ENCODE data around the gene RUNX2. TPM values are rescaled to one million over a fixed set of nuclear protein-coding genes. Genes with fewer than 3 reads are reported as not detected.
A peak's percentile ranks its signal among the peaks of the same experiment; 100 is the strongest.

Gene RUNX2
- total RNA-seq, 2 experiments from 2014 or later: 8.0 to 9.3 TPM

GRCh38 chr6:45486736-45487135 is 158.6 kb downstream of the RUNX2 start:
- peaks cover 35% of the 10 kb centered on the region for H3K4me1 Mint-ChIP-seq (ENCODE audit: low read depth)
- ChIA-PET POLR2A (interaction anchor here (1.0 to 1.3 kb wide), 2 partner anchors 33 to 50 kb away, joined by 3 to 5 read pairs; no protein-coding TSS in a partner anchor), CTCF (interaction anchor here (0.7 to 1.5 kb wide), 3 partner anchors 37 to 228 kb away, joined by 3 to 6 read pairs (median 4); no protein-coding TSS in a partner anchor)
- peaks cover 16% of the 10 kb centered on the region for H3K36me3 Mint-ChIP-seq (ENCODE audit: low read depth)
- peak overlapping the region; percentile 45 for H3K4me3 Mint-ChIP-seq
- intact Hi-C loops (cut with micrococcal nuclease): loop anchor here (5.0 kb wide), 2 partner anchors 49 to 64 kb away; no protein-coding TSS in a partner anchor
- DNase-seq (peak; percentile 55), ATAC-seq (peak; percentile 90)
- H3K9me3 Mint-ChIP-seq: no peaks in the 10 kb centered on the region
- H3K27me3 Mint-ChIP-seq: no peaks in the 10 kb centered on the region
- TF ChIP-seq, protein P1, sequence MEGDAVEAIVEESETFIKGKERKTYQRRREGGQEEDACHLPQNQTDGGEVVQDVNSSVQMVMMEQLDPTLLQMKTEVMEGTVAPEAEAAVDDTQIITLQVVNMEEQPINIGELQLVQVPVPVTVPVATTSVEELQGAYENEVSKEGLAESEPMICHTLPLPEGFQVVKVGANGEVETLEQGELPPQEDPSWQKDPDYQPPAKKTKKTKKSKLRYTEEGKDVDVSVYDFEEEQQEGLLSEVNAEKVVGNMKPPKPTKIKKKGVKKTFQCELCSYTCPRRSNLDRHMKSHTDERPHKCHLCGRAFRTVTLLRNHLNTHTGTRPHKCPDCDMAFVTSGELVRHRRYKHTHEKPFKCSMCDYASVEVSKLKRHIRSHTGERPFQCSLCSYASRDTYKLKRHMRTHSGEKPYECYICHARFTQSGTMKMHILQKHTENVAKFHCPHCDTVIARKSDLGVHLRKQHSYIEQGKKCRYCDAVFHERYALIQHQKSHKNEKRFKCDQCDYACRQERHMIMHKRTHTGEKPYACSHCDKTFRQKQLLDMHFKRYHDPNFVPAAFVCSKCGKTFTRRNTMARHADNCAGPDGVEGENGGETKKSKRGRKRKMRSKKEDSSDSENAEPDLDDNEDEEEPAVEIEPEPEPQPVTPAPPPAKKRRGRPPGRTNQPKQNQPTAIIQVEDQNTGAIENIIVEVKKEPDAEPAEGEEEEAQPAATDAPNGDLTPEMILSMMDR (IDR thresholded peaks at IDR 0.05): no peak
- peak overlapping the region; percentile 80 for H3K27ac Mint-ChIP-seq

DNA sequence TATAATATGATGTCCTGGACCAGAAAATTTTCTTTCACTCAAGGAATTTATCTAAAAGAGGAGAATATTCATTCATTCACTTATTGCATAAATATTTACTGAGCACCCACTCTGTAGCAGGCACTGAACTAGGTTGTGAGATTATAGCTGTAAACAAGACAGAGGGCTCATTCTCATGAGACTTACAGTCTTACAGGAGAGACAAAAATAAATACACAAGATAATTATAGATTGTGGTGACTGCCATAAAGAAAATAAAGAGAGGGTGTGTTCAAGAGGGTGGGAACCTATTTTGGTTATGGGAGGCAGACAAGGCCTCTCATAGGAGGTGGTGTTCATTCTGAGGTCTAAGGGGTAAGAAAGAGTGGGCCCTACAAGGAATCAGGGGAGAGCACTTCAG is 159.5 kb downstream of the RUNX2 start:
- H3K4me1 Mint-ChIP-seq (ENCODE audit: low read depth): peaks cover 35% of the 10 kb centered on the region

DNA sequence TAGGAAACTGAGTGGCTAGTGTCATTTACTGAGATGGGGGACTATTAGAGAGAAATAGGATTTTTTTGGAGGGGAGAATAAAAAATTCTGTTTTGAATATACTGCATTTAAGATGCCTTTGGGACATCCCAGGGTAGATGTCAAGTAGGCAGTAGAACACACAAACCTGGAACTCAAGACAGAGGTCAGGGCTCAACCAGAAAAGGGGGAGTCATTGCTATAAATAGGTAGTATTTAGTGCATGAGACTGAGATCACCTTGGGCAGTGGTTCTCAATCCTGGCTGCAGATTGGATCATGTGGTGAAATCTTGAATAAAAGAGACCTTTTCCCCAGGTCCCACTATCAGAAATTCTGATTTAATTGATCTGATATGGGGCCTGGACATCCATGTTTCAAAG is 160.1 kb downstream of the RUNX2 start:
- no peaks in the 10 kb centered on the region for H3K27me3 Mint-ChIP-seq
- no peaks in the 10 kb centered on the region for H3K9me3 Mint-ChIP-seq
- TF ChIP-seq, protein P1 (IDR thresholded peaks at IDR 0.05): no peak
- H3K36me3 Mint-ChIP-seq (ENCODE audit: low read depth): peaks cover 12% of the 10 kb centered on the region
- no peak overlapping the region for H3K27ac Mint-ChIP-seq
- CTCF ChIA-PET: no interaction called here
- ATAC-seq (no peak), DNase-seq (no peak)
- POLR2A ChIA-PET: interaction anchor here (1.5 kb wide), 1 partner anchor 43 kb away, joined by 3 read pairs; no protein-coding TSS in a partner anchor
- peaks cover 36% of the 10 kb centered on the region for H3K4me1 Mint-ChIP-seq (ENCODE audit: low read depth)
- intact Hi-C loops (cut with micrococcal nuclease): loop anchor here (5.0 kb wide), 2 partner anchors 51 to 66 kb away; no protein-coding TSS in a partner anchor
- H3K4me3 Mint-ChIP-seq: no peak overlapping the region

More for the DNA sequence above, 159.5 kb downstream of the RUNX2 start:
- intact Hi-C loops (cut with micrococcal nuclease): loop anchor here (5.0 kb wide), 2 partner anchors 50 to 65 kb away; no protein-coding TSS in a partner anchor
- Mint-ChIP-seq H3K9me3 (no peaks in the 10 kb centered on the region), H3K27me3 (no peaks in the 10 kb centered on the region), H3K4me3 (no peak overlapping the region), H3K36me3 (ENCODE audit: low read depth) (peaks cover 16% of the 10 kb centered on the region), H3K27ac (no peak overlapping the region)
- no peak for ATAC-seq
- TF ChIP-seq, protein P1 (IDR thresholded peaks at IDR 0.05): no peak
- POLR2A ChIA-PET: no interaction called here
- DNase-seq: no peak
- CTCF ChIA-PET: no interaction called here

GRCh38 chr6:45488889-45489288 is 160.8 kb downstream of the RUNX2 start:
- DNase-seq: peak; percentile 51
- intact Hi-C loops (cut with micrococcal nuclease): loop anchor here (5.0 kb wide), 2 partner anchors 52 to 67 kb away; no protein-coding TSS in a partner anchor
- no peak overlapping the region for H3K27ac Mint-ChIP-seq
- H3K4me1 Mint-ChIP-seq (ENCODE audit: low read depth): peaks cover 38% of the 10 kb centered on the region
- no peaks in the 10 kb centered on the region for H3K27me3 Mint-ChIP-seq
- ATAC-seq: peak; percentile 45
- H3K9me3 Mint-ChIP-seq: no peaks in the 10 kb centered on the region
- ChIA-PET CTCF (interaction anchor here (1.2 to 2.3 kb wide), 2 partner anchors 33 to 55 kb away, joined by 3 to 7 read pairs; no protein-coding TSS in a partner anchor), POLR2A (interaction anchor here (1.5 kb wide), 1 partner anchor 43 kb away, joined by 3 read pairs; no protein-coding TSS in a partner anchor)
- TF ChIP-seq, protein P1 (IDR thresholded peaks at IDR 0.05): no peak
- H3K36me3 Mint-ChIP-seq (ENCODE audit: low read depth): peaks cover 13% of the 10 kb centered on the region
- no peak overlapping the region for H3K4me3 Mint-ChIP-seq

DNA sequence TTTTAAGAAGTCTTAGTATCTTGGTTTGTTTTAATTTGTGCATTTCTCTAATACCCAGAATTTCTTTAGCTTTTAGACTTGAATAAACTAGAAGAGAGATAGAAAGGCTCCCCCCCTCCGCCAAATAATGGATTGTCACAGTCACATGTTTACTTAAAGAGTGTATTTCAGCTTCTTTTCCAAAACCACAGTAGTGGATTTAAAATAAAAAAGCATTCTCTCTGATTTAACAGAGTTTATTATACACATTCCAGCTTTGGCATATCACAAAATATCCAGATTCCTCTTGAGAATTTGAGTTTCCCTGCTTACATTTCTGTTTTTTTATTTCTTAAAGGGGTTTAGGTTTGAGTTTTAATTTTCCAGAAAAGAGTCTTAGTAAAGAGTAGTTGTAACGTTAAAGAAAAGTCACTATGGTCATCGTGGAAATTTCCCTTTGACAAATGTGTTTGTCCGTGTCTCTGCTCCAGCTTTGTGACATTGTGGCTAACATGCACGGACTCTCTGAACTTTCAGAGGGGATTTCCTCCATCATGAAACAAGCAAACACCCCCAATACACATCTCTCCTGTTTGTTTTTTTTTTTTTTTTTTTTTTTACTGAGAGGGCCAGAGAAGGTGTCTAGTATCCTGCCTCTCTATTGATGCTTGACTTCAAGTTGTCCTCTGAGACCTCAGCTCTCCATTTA is 163.1 kb downstream of the RUNX2 start:
- H3K27ac Mint-ChIP-seq: no peak overlapping the region

More for the DNA sequence above, 163.1 kb downstream of the RUNX2 start:
- TF ChIP-seq, protein P1 (IDR thresholded peaks at IDR 0.05): no peak
- DNase-seq: no peak
- intact Hi-C loops (cut with micrococcal nuclease): no loop called here
- peaks cover 59% of the 10 kb centered on the region for H3K4me1 Mint-ChIP-seq (ENCODE audit: low read depth)
- ChIA-PET POLR2A (interaction anchor here (1.2 kb wide), 1 partner anchor 18 kb away, joined by 3 read pairs; no protein-coding TSS in a partner anchor), CTCF (interaction anchor here (1.6 to 2.3 kb wide), 2 partner anchors 30 to 55 kb away, joined by 3 to 7 read pairs; no protein-coding TSS in a partner anchor)
- H3K36me3 Mint-ChIP-seq (ENCODE audit: low read depth): peaks cover 19% of the 10 kb centered on the region
- no peaks in the 10 kb centered on the region for H3K9me3 Mint-ChIP-seq
- H3K27me3 Mint-ChIP-seq: no peaks in the 10 kb centered on the region
- H3K4me3 Mint-ChIP-seq: no peak overlapping the region
- no peak for ATAC-seq
